NCI-H2081 (cell line): ENCODE measurements around the gene IRF9.
"Not testable (repeated sequence)": the region's sequence is repeated elsewhere in the genome, so short reads cannot be mapped to it uniquely, and the experiment has no call there.

Experiments used
- DNase-seq, 2 experiments: peaks; one replicate each; lab custom pipeline; 2025; lab: John Stamatoyannopoulos, UW

IRF9 gene

GRCh38 chr14:24195186-24196070, 34.4 kb downstream of the IRF9 start, which contains the start of gene TM9SF1:
TM9SF1 (minus strand) TSS chr14:24195441; CDS start chr14:24195019, 422 bp downstream.
- DNase-seq, result peak; percentile 72 to 82

GRCh38 chr14:24196071-24197055, 35.3 kb downstream of the IRF9 start:
- DNase-seq, result no peak

GRCh38 chr14:24197056-24197450, 36.0 kb downstream of the IRF9 start:
- DNase-seq, result no peak

GRCh38 chr14:24198814-24199524, 37.9 kb downstream of the IRF9 start:
- no peak for DNase-seq

GRCh38 chr14:24202538-24202937, 41.5 kb downstream of the IRF9 start:
- not testable (repeated sequence) for DNase-seq

GRCh38 chr14:24203249-24203886, 42.3 kb downstream of the IRF9 start:
- DNase-seq, result not testable (repeated sequence)

GRCh38 chr14:24204163-24205146, 43.4 kb downstream of the IRF9 start:
- DNase-seq, result no peak

- no peak for DNase-seq
Observed at GRCh38 chr14:24206260-24207103, 45.4 kb downstream of the IRF9 start.

GRCh38 chr14:24207104-24207551, 46.1 kb downstream of the IRF9 start:
- no peak for DNase-seq

- no peak for DNase-seq
Observed at GRCh38 chr14:24207625-24208024, 46.6 kb downstream of the IRF9 start.

- no peak for DNase-seq
Observed at GRCh38 chr14:24211311-24211710, 50.2 kb downstream of the IRF9 start.

- DNase-seq, result peak; percentile 93 to 96
Observed at GRCh38 chr14:24212924-24213865, 52.1 kb downstream of the IRF9 start, which contains the start of gene CHMP4A. CHMP4A (minus strand) TSS chr14:24213488; CDS start chr14:24213439, 49 bp downstream.

- DNase-seq, result no peak
Observed at GRCh38 chr14:24213866-24214662, 53.0 kb downstream of the IRF9 start.

GRCh38 chr14:24215495-24216344, 54.7 kb downstream of the IRF9 start, which contains the start of gene MDP1:
MDP1 (minus strand) TSS chr14:24216066; CDS start chr14:24215955, 111 bp downstream.
- peak; percentile 76 to 89 for DNase-seq
